Panc1 (cell line): Measurements from ENCODE around the gene RAB18. TPM values are rescaled to one million over a fixed set of nuclear protein-coding genes. Genes with fewer than 3 reads are reported as not detected.

Source experiments
- ATAC-seq: fragments of 200-7000 bp; cut with Tn5 transposase; 2 replicates; pipeline ENCODE4 v1.9.1; 2020; ENCODE audit warnings: mild to moderate bottlenecking, moderate library complexity
- BruUV-seq: library from RNA; stranded (reverse); fragments of 400-500 nt; replicated peaks from 2 replicates; lab custom pipeline; 2021; lab: Mats Ljungman, UMichigan
- CTCF ChIA-PET: fragments of 300-600 bp; sonication (Branson Sonifier 250); formaldehyde crosslinking; loops from one replicate; lab custom pipeline; 2022; ENCODE audit warnings: antibody characterized with exemption; lab: Charles Lee
- POLR2A ChIA-PET: fragments of 300-600 bp; sonication (Branson Sonifier 250); formaldehyde crosslinking; loops from one replicate; lab custom pipeline; 2022; ENCODE audit warnings: antibody characterized with exemption; lab: Charles Lee
- DNase-seq: peaks from one replicate; pipeline ENCODE4 v3.0.0-alpha.2; 2010; ENCODE audit warnings: low read depth, low spot score
- H3K27ac ChIP-seq: 2 replicates; pipeline ENCODE4 v1.5.1; 2011; ENCODE audit warnings: mild to moderate bottlenecking, low read length, inconsistent platforms
- H3K27me3 ChIP-seq: fragments of 200-500 bp; sonication (Bioruptor generic); 2 replicates; pipeline ENCODE4 v1.6.0; 2014; ENCODE audit warnings: low read length, inconsistent platforms; ENCODE audit not compliant: control insufficient read depth, insufficient read depth
- H3K36me3 ChIP-seq: fragments of 200-500 bp; sonication (Bioruptor generic); 2 replicates; pipeline ENCODE4 v1.5.1; 2014; ENCODE audit warnings: inconsistent platforms, mild to moderate bottlenecking, low read length, moderate library complexity; ENCODE audit not compliant: control insufficient read depth, insufficient read depth
- H3K4me1 ChIP-seq: 2 replicates; pipeline ENCODE4 v1.5.1; 2011; ENCODE audit warnings: inconsistent platforms, mild to moderate bottlenecking, low read length, moderate library complexity; ENCODE audit not compliant: control insufficient read depth, insufficient read depth
- H3K4me3 ChIP-seq, 2 experiments: 2 replicates each; pipeline ENCODE4 v1.5.1; 2011 to 2012; ENCODE audit warnings: low read depth in 2 of 2, low read length in 2 of 2, mild to moderate bottlenecking in 2 of 2, inconsistent platforms in 1 of 2, moderate library complexity in 1 of 2
- H3K9me3 ChIP-seq: fragments of 200-500 bp; sonication (Bioruptor generic); 2 replicates; pipeline ENCODE4 v1.5.1; 2014; ENCODE audit warnings: low read depth, mild to moderate bottlenecking, inconsistent platforms, low read length, moderate library complexity; ENCODE audit not compliant: control insufficient read depth, insufficient read depth
- CTCF ChIP-seq: fragments of 450-650 bp; IDR thresholded peaks from 2 replicates; pipeline ENCODE4 v1.5.1; 2017; ENCODE audit warnings: mild to moderate bottlenecking
- POLR2AphosphoS5 ChIP-seq: IDR thresholded peaks from 2 replicates; pipeline ENCODE4 v1.6.1; 2012; ENCODE audit warnings: mild to moderate bottlenecking, low read depth, low read length, moderate library complexity
- REST ChIP-seq, 2 experiments: IDR thresholded peaks; 2 replicates each; pipeline ENCODE4 v1.6.1; 2011 to 2012; ENCODE audit warnings: low read depth in 2 of 2, control low read depth in 1 of 2, low read length in 1 of 2, mild to moderate bottlenecking in 1 of 2, moderate library complexity in 1 of 2; ENCODE audit not compliant: insufficient read depth in 1 of 2
- SIN3A ChIP-seq: IDR thresholded peaks from 2 replicates; pipeline ENCODE4 v1.6.1; 2012; ENCODE audit warnings: low read depth, mild to moderate bottlenecking, low read length, moderate library complexity, borderline replicate concordance; ENCODE audit not compliant: insufficient read depth
- TCF7L2 ChIP-seq: IDR thresholded peaks from 2 replicates; pipeline ENCODE4 v1.6.1; 2011; ENCODE audit warnings: mild to moderate bottlenecking, low read depth, low read length, inconsistent platforms
- in situ Hi-C: cut with HindIII; loops from 2 replicates; pipeline ENCODE4 v1.10.0; 2016; ENCODE audit warnings: low sequenced_read_pairs, low pct_unique_long_range_greater_than_20kb
- intact Hi-C: fragments of 100-400 bp; cut with micrococcal nuclease; formaldehyde crosslinking; loops from one replicate; pipeline ENCODE4 v1.10.0; 2022; ENCODE audit not compliant: unreplicated experiment
- total RNA-seq: library from RNA; stranded (reverse); gene quantifications from one replicate; pipeline ENCODE4 v1.2.1, GENCODE V29; 2021; ENCODE audit not compliant: unreplicated experiment

RAB18 gene
- total RNA-seq, 1 experiment from 2014 or later = 55.4 TPM

- Histone ChIP-seq H3K9me3 (no peaks in the 10 kb centered on the region), H3K4me1 (no peaks in the 10 kb centered on the region), H3K27ac (no peak overlapping the region), H3K36me3 (no peaks in the 10 kb centered on the region), H3K4me3 (no peak overlapping the region), H3K27me3 (no peaks in the 10 kb centered on the region)
- DNase-seq (no peak), ATAC-seq (no peak)
- POLR2A ChIA-PET = no interaction called here
- CTCF ChIA-PET = no interaction called here
- BruUV-seq = no TSS peak
- no peak for TF ChIP-seq SIN3A
- no peak for TF ChIP-seq TCF7L2
- no peak for TF ChIP-seq REST (IDR thresholded peaks at IDR 0.05; ENCODE audit: insufficient read depth in 1 of 2, low read depth in 2 of 2, low read length in 1 of 2)
- no peak for TF ChIP-seq POLR2AphosphoS5
- TF ChIP-seq CTCF = no peak
- intact Hi-C loops (no loop called here), in situ Hi-C loops (no loop called here)
These were observed 29.4 kb upstream of the RAB18 start for GRCh38 chr10:27474741-27475140.

- no peak for ATAC-seq
- no peaks in the 10 kb centered on the region for H3K4me1 ChIP-seq
- CTCF ChIA-PET = no interaction called here
These were observed 25.1 kb upstream of the RAB18 start for GRCh38 chr10:27479016-27479415.

More at GRCh38 chr10:27479016-27479415, 25.1 kb upstream of the RAB18 start:
- DNase-seq = no peak
- POLR2A ChIA-PET = no interaction called here
- no peak overlapping the region for H3K27ac ChIP-seq
- no peaks in the 10 kb centered on the region for H3K27me3 ChIP-seq
- H3K4me3 ChIP-seq = no peak overlapping the region
- BruUV-seq = no TSS peak
- in situ Hi-C loops (no loop called here), intact Hi-C loops (no loop called here)
- no peak for TF ChIP-seq SIN3A
- no peak for TF ChIP-seq CTCF
- TF ChIP-seq REST (IDR thresholded peaks at IDR 0.05; ENCODE audit: insufficient read depth in 1 of 2, low read depth in 2 of 2, low read length in 1 of 2) = no peak
- TF ChIP-seq POLR2AphosphoS5 = no peak
- no peak for TF ChIP-seq TCF7L2
- H3K9me3 ChIP-seq = no peaks in the 10 kb centered on the region
- no peaks in the 10 kb centered on the region for H3K36me3 ChIP-seq
